IPS-15b (cell line): Measurements from ENCODE around the gene FEN1.
A peak's percentile ranks its signal among the peaks of the same experiment; 100 is the strongest.

Experiments
- H3K27me3 ChIP-seq: one replicate; pipeline ENCODE4 v1.6.1; 2013; ENCODE audit warnings: low read length; ENCODE audit not compliant: control insufficient read depth, insufficient read depth
- H3K36me3 ChIP-seq: one replicate; pipeline ENCODE4 v1.6.1; 2013; ENCODE audit warnings: low read length; ENCODE audit not compliant: control insufficient read depth, insufficient read depth
- H3K4me1 ChIP-seq: one replicate; pipeline ENCODE4 v1.6.1; 2013; ENCODE audit warnings: mild to moderate bottlenecking, low read length; ENCODE audit not compliant: control insufficient read depth, insufficient read depth
- H3K4me3 ChIP-seq: one replicate; pipeline ENCODE4 v1.5.1; 2013; ENCODE audit warnings: low read depth, low read length
- H3K9ac ChIP-seq: one replicate; pipeline ENCODE4 v1.6.1; 2013; ENCODE audit warnings: low read depth, mild to moderate bottlenecking, low read length
- H3K9me3 ChIP-seq: one replicate; pipeline ENCODE4 v1.6.1; 2013; ENCODE audit warnings: mild to moderate bottlenecking, low read length; ENCODE audit not compliant: control insufficient read depth, insufficient read depth

The FEN1 gene

GRCh38 chr11:61751384-61751783 is 41.3 kb upstream of the FEN1 start:
- Histone ChIP-seq H3K4me3 (no peak overlapping the region), H3K4me1 (peaks cover 14% of the 10 kb centered on the region), H3K9ac (no peak overlapping the region), H3K9me3 (no peaks in the 10 kb centered on the region), H3K36me3 (no peaks in the 10 kb centered on the region), H3K27me3 (peaks cover 23% of the 10 kb centered on the region)

- Histone ChIP-seq H3K4me1 (peaks cover 13% of the 10 kb centered on the region), H3K4me3 (peak within 1 kb of the TSS; percentile 53), H3K27me3 (peaks cover 23% of the 10 kb centered on the region), H3K9me3 (no peaks in the 10 kb centered on the region), H3K9ac (no peak within 1 kb of the TSS), H3K36me3 (no peaks in the 10 kb centered on the region)
Observed at GRCh38 chr11:61752117-61752924, 40.4 kb upstream of the FEN1 start, which contains the start of gene MYRF. TSS of gene MYRF (plus strand) at chr11:61752636. CDS start at chr11:61752745, 109 bp downstream.

- Histone ChIP-seq H3K4me1 (peaks cover 11% of the 10 kb centered on the region), H3K4me3 (peak overlapping the region; percentile 53), H3K36me3 (no peaks in the 10 kb centered on the region), H3K27me3 (peaks cover 23% of the 10 kb centered on the region), H3K9ac (no peak overlapping the region), H3K9me3 (no peaks in the 10 kb centered on the region)
Observed at GRCh38 chr11:61752925-61753521, 39.7 kb upstream of the FEN1 start.

GRCh38 chr11:61753672-61754071 is 39.0 kb upstream of the FEN1 start:
- peaks cover 11% of the 10 kb centered on the region for H3K4me1 ChIP-seq
- H3K9me3 ChIP-seq: no peaks in the 10 kb centered on the region
- H3K9ac ChIP-seq: no peak overlapping the region
- H3K4me3 ChIP-seq: no peak overlapping the region
- no peaks in the 10 kb centered on the region for H3K36me3 ChIP-seq
- H3K27me3 ChIP-seq: peaks cover 21% of the 10 kb centered on the region

- H3K4me1 ChIP-seq: peaks cover 6% of the 10 kb centered on the region
- H3K27me3 ChIP-seq: peaks cover 21% of the 10 kb centered on the region
- H3K9me3 ChIP-seq: no peaks in the 10 kb centered on the region
- H3K36me3 ChIP-seq: no peaks in the 10 kb centered on the region
- H3K4me3 ChIP-seq: no peak overlapping the region
- H3K9ac ChIP-seq: peak overlapping the region; percentile 24
Observed at GRCh38 chr11:61754534-61755482, 37.9 kb upstream of the FEN1 start.

GRCh38 chr11:61756147-61756451 is 36.6 kb upstream of the FEN1 start:
- peaks cover 4% of the 10 kb centered on the region for H3K4me1 ChIP-seq
- H3K36me3 ChIP-seq: no peaks in the 10 kb centered on the region
- H3K9ac ChIP-seq: no peak overlapping the region
- no peaks in the 10 kb centered on the region for H3K9me3 ChIP-seq
- no peak overlapping the region for H3K4me3 ChIP-seq
- peaks cover 21% of the 10 kb centered on the region for H3K27me3 ChIP-seq

- Histone ChIP-seq H3K9ac (no peak overlapping the region), H3K36me3 (no peaks in the 10 kb centered on the region), H3K4me1 (peaks cover 6% of the 10 kb centered on the region), H3K27me3 (peaks cover 18% of the 10 kb centered on the region), H3K4me3 (no peak overlapping the region), H3K9me3 (no peaks in the 10 kb centered on the region)
Observed at GRCh38 chr11:61756452-61757212, 36.1 kb upstream of the FEN1 start.

GRCh38 chr11:61757213-61757862 is 35.4 kb upstream of the FEN1 start:
- H3K27me3 ChIP-seq: peaks cover 14% of the 10 kb centered on the region
- H3K36me3 ChIP-seq: no peaks in the 10 kb centered on the region
- H3K4me3 ChIP-seq: no peak overlapping the region
- H3K4me1 ChIP-seq: peaks cover 8% of the 10 kb centered on the region
- H3K9ac ChIP-seq: no peak overlapping the region
- H3K9me3 ChIP-seq: no peaks in the 10 kb centered on the region

- Histone ChIP-seq H3K4me1 (peaks cover 5% of the 10 kb centered on the region), H3K4me3 (no peak overlapping the region), H3K27me3 (no peaks in the 10 kb centered on the region), H3K36me3 (no peaks in the 10 kb centered on the region), H3K9ac (no peak overlapping the region), H3K9me3 (no peaks in the 10 kb centered on the region)
Observed at GRCh38 chr11:61760946-61761345, 31.8 kb upstream of the FEN1 start.

GRCh38 chr11:61761440-61762222 is 31.1 kb upstream of the FEN1 start:
- peaks cover 5% of the 10 kb centered on the region for H3K4me1 ChIP-seq
- H3K4me3 ChIP-seq: no peak overlapping the region
- H3K9ac ChIP-seq: no peak overlapping the region
- no peaks in the 10 kb centered on the region for H3K36me3 ChIP-seq
- no peaks in the 10 kb centered on the region for H3K9me3 ChIP-seq
- no peaks in the 10 kb centered on the region for H3K27me3 ChIP-seq
